Nucleus accumbens (tissue), 56 donors: Measurements from ENCODE around the gene GDA.
A peak's percentile ranks its signal among the peaks of the same experiment; 100 is the strongest.

Experiments
- DNase-seq, 56 donors: peaks; one replicate each; lab custom pipeline; 2025; lab: John Stamatoyannopoulos, UW

Gene GDA

GRCh38 chr9:72149231-72149975 lies at the start of gene GDA:
TSS of gene GDA (plus strand) at chr9:72149440. CDS start at chr9:72149560, 120 bp downstream.
- DNase-seq = peak in 26 of 56 donors; percentile 3 to 68 (median 24)

- no peak for DNase-seq
Measured at GRCh38 chr9:72102520-72102919, 46.7 kb upstream of the GDA start.

GRCh38 chr9:72113056-72113455 lies 36.2 kb upstream of the GDA start:
- DNase-seq = no peak

GRCh38 chr9:72119853-72120252 lies 29.4 kb upstream of the GDA start:
- DNase-seq = no peak

GRCh38 chr9:72124947-72125346 lies 24.3 kb upstream of the GDA start:
- DNase-seq = no peak

GRCh38 chr9:72127753-72128152 lies 21.5 kb upstream of the GDA start:
- no peak for DNase-seq

GRCh38 chr9:72128526-72128925 lies 20.7 kb upstream of the GDA start:
- no peak for DNase-seq

GRCh38 chr9:72129271-72130156 lies 19.7 kb upstream of the GDA start:
- DNase-seq = no peak

- no peak for DNase-seq
Measured at GRCh38 chr9:72130321-72130720, 18.9 kb upstream of the GDA start.

GRCh38 chr9:72131206-72131605 lies 18.0 kb upstream of the GDA start:
- no peak for DNase-seq

- DNase-seq = peak in 1 of 56 donors; percentile 7
Measured at GRCh38 chr9:72132052-72132451, 17.2 kb upstream of the GDA start.

- no peak for DNase-seq
Measured at GRCh38 chr9:72133365-72134035, 15.7 kb upstream of the GDA start.

GRCh38 chr9:72134801-72135200 lies 14.4 kb upstream of the GDA start:
- DNase-seq = no peak

GRCh38 chr9:72137697-72138365 lies 11.4 kb upstream of the GDA start:
- no peak for DNase-seq

GRCh38 chr9:72139226-72139625 lies 10.0 kb upstream of the GDA start:
- no peak for DNase-seq

- no peak for DNase-seq
Measured at GRCh38 chr9:72140586-72140985, 8.7 kb upstream of the GDA start.

- no peak for DNase-seq
Measured at GRCh38 chr9:72141484-72141883, 7.8 kb upstream of the GDA start.

GRCh38 chr9:72144756-72145492 lies 4.3 kb upstream of the GDA start:
- peak in 2 of 56 donors; percentile 2 to 3 for DNase-seq

- no peak for DNase-seq
Measured at GRCh38 chr9:72145733-72146505, 3.3 kb upstream of the GDA start.
